ENCODE measurements around the gene PIP5K1C.
"Not testable (repeated sequence)": the region's sequence is repeated elsewhere in the genome, so short reads cannot be mapped to it uniquely, and the experiment has no call there.

PIP5K1C gene

DNA sequence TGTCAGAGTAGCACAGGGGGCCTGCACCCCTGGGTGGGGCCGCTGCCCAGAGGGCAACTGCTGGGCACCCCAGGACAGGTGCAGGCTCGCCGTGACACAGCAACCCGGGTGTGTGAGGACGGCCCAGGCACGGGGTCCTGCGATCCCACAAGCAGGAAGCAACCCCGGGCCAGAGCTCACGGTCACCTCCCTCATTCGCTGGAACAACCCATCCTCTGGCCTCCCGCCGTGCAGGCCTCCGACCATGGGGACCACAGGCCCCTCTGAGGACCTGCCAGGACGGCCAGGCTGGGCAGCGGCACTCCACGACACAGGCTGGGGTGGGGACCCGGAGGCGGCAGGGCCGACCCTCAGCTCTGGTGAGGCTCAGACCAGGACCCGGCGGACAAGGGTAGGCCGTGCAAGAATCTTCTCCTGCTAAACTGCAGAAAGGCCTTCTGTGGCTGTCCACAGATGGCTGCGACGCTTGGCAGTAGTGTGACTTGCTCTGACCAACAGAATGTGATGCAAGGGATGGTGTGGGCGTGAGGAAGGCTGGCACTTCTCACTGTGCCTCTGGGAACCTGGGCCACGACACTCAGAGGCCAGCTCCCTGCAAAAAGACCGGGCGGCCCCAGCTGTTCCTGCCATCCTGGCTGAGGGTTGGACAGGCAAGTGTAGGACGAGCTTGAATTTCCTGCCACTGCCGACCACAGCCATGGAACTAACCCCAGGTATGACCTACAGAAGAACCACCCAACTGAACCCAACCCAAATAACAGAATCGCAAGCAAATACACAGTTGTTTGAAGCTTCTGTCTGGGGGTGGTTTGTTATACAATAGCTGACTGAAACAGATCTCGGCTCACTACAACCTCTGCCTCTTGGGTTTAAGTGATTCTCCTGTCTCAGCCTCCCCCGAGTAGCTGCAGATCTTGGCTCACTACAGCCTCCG, 26.5 kb downstream of the PIP5K1C start:
- no peak for DNase-seq

DNA sequence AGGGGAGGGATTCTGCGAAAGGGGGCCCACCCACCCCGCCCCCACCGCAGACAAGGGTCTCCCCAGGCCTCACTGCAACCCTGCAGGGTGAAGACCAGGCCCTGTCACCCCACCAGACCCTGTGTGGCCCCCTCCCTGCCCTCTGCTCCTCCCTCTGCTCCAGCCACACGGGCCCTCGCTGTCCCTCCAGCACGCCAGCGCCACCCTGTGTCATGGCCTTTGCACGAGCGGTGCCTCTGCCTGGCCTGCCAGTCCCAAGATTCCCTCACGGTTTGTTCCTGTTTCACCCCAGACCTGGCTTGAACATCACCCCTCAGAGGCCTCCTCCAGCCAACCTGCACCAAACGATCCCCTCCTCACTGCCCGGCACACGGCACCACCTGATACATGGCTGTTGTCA, 27.3 kb downstream of the PIP5K1C start:
- no peak for DNase-seq

DNA sequence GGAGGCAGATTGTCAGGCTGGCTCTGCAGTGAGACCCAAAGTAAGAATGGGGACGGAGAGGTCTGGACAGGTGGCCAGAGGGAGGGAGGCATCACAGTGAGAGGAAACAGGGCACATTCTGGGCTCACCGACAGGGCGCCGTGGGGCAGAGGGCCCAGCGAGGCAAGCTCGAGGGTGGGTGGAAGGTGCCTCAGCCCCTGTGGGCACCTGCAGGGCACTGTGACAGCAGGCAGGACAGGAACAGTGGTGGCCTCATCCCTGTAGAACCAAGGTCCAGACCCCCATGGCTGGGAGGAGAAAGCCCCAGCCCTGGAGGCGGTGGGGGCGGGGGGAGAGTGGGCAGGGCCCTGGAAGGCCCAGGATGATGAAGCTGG, 27.7 kb downstream of the PIP5K1C start:
- DNase-seq, result no peak

DNA sequence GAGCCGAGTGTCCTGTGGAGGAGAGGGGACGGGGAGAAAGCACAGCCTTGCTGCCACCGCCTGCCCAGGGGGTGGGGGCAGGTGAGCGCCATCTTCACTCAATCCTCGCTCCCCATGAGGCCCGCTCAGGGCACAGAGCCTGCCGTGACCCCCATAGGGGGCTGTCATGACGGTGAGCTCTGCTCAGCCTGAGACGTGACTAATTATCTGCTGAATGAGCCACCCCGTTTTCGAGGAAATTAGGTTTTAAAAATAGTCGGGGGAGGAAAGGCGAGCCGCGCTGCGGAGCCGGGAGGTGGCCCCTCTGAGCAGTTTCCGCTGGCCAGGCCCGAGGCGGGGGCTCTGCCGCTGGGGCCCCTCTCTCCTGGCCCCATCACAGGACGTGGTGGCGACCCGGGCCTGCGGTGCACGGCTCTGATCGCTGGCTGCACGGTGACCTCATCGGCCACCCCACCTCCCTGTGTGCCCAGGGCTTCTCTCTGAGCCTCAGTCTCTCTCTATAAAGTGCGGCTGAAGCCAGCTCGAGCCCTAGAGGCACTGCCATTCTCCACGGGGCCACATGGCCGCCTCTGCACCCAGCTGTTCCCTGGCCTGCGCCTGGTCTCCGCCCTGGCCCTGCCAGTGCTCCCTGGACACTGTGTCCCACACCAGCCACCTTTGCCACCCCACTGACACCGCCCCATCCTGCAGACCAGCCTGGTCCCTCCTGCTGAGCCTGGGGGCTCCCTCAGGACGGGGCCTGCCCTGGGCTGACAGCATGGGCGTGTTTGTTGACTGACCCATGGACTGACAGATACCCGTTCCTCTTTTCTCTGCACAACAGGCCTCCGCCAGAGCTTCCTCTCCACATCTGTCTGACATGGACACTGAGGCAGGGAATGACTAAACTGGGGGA, 28.3 kb downstream of the PIP5K1C start:
- DNase-seq, result peak; percentile 22

DNA sequence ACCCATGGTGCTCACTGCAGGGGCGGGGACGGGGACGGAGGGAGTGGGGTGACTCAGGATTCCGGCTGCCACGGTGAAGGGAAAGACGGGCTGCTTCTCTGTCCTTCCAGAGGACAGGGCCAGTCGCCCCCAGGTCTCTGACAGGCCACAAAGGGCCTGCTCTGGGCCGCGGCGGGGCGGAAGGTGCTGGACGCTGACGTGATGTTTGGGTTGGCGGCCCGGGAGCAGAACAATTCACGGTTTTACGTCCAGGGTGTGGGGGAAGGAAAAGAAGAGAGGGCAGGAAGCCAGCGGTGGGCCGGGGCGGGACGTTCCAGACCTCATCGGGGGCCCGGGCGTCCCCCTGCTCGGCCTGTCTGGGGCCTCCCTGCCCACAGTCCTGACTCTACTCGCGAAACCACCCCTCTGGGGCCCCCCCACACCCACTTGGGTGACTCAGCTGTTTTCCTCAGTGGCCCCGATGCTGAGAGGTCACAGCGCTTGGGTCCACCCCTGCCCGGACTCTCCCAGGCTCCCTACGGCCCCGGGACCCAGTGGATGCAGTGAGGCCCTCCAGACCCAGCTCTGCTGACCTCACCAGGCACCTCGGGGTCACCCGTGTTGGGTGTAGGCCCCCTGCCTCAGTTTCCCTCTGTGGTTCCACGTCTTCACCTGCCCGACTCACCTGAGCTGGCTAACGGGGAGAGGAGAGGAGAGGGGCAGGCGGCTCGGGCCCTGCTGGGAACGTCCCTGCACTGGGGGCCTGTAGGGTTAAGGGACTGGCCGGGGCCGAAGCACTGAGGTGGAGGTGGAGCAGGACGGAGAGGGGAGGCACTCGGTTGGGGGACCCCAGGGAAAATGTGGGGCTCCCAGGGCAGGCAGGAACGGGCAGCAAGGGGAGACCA, 29.2 kb downstream of the PIP5K1C start:
- peak; percentile 41 for DNase-seq

DNA sequence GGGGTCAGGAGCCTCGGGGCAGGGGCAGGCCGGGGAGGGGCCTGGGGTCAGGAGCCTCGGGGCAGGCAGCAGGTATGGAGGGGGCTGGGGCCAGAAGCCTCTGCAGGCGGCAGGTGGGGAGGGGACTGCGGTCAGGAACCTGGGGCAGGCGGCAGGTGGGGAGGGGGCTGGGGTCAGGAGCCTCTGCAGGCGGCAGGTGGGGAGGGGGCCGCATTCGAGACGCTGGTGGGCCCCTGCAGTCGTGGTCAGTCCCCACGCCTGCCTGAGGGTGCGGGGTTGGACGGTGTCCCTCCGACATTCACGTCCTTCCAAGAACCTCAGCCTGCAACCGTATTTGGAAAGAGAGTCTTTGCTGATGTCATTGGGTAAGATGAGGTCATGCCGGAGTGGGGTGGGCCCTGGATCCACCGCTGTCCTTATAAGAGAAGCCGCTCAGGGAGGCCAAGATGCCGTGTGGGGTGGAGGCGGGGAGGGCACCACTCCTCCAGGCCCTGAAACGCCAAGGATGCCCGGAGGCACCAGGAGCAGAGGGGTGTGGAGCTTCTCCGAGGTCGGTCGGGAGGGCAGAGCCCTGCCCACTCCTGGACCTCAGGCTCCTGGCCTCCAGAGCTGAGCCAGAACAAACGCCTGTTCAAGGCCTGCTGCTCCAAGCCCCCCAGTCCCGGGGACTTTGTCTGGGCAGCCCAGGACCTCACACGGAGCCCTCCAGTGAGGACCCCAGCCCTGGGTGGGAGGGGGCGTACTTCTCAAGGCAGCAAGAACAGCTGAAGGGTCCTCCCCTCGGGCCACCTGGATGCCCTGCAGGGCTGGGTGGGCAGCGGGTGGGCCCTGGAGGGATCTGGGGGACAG, 30.1 kb downstream of the PIP5K1C start:
- no peak for DNase-seq

DNA sequence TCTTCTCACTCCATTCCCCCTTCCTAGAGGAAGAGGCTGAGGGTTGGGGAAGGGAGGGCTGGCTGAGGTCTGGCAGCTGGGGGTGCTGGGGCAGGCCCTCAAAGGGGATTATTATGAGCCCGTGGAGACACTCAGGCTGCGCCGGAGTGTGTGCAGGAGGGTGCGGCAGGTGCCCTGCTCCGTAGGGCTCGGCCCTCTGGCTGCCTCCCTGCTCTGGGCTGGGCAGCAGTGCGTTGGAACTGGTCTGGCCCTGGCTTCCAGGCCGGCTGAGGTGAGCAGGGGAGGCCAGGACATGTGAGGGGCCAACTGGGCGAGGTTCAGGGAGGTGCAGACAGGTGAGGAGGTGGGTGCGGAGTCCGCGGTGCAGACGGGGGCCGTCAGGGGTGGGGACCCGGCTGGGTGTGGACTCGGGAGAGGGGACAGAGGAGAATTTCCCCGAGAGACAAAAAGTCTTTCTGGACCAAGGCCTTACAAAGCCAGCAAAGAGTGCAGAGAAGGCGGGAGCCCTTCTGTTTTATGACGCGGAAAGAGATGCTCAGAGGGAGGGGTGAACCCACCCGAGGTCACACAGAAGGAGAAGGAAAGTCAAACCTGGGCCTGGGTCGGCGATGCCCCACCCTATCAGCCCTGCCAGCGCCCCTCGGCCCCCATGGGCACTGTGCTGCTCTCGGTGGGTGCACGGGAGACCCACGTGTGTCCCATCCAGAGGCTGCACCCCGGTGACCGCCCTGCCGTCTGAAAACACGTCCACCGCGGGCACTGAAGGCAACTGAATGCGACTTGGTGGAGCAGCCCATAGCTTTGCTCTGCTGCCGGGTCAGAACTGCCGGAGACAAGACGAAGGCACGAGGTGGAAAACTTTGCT, 31.0 kb downstream of the PIP5K1C start:
- no peak for DNase-seq

DNA sequence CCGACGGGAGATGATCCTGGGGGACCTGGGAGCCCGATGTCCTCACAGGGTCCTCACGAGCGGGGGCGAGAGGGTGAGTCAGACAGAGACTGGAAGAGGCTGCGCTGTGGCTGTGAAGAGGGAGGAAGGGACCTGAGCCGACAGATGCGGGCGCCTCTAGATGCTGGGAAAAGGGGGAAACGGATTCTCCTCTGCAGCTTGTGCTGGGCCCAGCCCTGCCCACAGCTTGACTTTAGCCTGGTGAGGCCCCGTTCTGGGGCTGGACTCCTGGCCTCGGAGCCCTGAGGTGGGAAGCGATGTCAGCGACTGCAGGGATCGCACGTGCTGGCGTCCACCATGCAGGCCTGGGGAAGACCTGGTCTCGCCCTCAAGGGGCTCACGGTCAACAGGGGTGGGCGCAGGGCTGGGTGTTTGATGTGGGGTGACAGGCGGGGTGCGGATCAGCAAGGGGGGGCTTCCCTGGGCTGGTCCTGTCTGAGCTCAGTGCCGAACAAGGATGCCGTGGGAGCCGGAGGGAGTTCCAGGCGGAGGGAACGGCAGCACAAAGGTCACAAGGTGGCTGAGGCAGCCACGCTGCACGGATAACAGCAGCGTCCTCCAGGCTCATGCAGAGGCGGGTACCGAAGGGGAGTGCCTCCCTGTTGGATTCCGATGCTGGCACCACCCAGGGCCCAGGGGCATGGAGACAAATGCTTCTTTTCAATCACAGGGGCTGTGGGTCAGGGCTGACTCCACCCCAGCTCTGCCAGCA, 31.8 kb downstream of the PIP5K1C start:
- DNase-seq, result no peak

DNA sequence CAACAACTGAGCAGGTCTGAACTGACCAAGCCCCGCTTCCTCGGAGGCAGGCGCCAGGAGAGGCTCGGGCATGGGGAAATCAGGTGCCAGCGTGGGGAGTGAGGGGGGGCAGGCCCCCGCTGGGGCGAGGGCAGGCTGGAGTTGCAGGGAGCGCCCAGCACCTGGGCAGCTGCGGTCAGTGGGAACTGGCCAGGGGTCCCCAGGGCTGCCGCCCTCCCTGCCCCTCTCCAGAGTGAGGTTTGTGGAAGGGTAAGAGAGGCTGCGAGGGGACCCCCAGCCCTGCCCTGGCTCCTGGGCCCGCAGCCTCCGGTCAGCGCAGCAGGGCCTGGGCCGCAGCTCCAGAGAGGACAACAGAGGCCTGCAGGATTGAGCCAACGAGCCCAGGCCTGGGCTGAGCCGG, 32.5 kb downstream of the PIP5K1C start:
- no peak for DNase-seq

DNA sequence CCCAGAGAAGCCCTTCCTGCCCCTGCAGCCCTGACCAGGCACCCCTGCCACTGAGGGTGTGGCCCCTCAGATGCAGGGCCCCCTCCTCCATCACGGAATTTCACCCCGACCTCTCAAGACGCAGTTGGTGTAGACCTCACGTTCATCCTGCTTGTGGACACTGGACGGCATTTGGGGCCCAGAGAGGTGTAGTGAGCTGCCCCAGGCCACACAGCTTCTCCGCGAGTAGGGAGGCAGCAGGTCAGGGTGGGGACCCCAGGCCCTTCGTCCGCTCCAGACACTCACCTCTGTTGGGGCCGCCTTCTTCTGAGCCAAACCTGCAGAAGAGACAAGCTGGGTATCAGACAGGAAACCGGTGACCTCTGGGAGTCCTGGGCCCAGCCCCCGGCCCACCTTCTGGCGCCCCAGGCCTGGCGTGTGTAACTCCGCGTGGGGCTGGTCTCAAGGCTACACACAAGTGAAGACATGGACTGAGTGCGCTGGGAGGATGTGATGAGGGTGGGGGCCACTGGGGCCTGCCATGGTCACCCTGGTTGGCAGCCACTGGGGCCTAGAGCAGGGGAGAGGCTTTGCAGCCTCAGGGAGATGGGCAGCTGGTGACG, 33.1 kb downstream of the PIP5K1C start:
- no peak for DNase-seq

DNA sequence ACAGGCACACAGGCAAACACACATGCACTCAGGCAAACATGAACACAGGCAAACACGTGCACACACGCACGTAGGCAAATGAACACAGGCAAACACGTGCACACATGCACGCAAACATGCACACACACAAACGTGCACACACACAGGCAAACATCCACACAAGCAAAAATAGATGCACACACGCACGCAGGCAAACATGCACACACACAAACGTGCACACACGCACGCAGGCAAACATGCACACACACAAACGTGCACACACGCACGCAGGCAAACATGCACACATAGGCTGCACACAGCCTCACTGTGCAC, 33.8 kb downstream of the PIP5K1C start:
- DNase-seq, result not testable (repeated sequence)

DNA sequence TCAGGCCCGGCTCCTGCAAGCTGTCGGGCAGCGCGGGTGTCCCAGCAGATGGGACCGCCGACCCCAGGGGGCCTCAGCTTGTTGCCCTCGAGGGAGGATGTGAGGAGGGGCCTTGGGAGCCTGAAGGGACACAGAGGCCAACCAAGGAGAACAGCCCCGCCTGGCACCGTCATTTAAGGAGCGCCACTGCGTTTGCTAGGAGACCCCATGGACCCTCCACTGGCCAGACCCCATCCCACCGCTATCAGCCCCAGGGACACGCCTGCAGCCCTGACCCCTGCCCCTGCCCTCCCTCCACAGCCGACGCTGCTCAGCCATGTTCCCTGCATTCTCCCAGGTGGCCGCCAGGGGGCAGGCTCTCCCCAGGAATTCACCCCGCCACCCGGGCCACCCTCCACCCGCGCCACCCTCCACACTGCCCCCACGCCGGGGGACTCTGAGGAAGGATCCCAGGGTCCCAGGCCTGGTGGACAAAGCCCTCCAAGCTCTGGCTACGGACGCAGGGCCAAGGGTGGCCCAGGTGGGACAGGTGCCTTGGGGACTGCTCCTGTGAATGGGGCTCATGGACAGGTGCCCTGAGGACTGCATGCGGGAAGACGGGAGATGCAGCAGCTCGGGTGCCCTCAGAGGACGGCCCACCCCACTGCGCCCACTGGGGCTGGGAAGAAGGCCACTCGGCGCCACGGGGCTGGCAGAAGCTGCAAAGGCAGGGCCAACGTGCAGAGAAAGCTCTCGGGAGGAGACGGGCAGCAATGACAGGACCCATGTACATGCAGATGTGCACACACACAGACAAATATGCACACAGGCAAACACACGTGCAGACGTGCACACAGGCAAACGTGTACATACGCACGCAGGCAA, 34.4 kb downstream of the PIP5K1C start:
- peak; percentile 78 for DNase-seq

DNA sequence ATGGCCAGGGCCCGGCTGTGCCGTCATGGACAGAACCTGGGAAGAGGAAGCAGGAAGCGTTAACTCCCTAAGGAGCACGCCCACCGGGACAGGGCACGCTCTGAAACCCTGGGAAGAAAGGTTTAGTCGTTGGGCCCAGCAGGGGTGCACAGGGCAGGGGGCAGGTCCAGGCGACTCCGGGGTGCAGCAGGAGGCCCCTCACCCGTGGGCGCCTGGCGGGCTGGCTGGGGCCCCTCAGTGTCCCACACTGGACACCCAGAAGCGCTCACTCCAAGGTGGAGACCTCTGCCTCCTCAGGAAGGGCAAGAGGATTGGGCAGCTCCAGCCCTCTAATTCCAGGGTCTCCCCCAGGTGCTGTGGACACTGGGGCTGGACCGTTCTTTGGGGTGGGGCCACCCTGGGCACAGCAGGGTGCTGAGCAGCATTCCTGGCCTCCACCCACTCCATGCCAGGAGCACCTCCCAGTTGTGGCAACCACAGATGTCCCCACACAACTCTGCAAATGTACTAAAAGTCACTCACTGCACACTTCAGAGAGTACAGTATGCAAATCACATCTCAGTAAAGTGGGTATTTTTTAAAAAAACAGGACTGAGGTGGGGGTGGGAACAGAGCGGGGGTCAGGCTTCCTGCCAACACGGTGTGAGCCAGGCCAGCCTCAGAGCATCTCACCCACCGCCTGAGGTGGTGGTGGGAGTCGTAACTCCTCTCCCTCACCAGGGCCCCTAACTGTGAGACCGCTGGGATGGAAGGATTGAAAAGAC, 35.2 kb downstream of the PIP5K1C start:
- no peak for DNase-seq

DNA sequence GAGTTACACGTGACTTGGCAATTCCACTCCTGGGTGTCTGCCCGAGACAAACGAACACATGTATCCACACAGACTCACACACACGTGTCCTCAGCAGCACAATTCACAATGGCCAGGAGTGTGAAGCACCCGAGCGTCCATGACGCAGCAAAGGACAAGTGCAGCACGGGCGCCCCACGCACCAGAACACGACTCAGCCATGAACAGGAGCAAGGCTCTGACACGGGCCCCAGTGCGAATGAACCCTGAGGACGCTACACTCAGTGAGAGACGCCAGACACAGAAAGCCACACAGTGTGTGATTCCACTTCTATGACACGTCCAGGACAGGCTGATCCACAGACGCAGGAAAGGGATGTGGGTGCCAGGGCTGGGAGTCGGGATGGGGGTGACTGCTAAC, 36.4 kb downstream of the PIP5K1C start:
- DNase-seq, result no peak

DNA sequence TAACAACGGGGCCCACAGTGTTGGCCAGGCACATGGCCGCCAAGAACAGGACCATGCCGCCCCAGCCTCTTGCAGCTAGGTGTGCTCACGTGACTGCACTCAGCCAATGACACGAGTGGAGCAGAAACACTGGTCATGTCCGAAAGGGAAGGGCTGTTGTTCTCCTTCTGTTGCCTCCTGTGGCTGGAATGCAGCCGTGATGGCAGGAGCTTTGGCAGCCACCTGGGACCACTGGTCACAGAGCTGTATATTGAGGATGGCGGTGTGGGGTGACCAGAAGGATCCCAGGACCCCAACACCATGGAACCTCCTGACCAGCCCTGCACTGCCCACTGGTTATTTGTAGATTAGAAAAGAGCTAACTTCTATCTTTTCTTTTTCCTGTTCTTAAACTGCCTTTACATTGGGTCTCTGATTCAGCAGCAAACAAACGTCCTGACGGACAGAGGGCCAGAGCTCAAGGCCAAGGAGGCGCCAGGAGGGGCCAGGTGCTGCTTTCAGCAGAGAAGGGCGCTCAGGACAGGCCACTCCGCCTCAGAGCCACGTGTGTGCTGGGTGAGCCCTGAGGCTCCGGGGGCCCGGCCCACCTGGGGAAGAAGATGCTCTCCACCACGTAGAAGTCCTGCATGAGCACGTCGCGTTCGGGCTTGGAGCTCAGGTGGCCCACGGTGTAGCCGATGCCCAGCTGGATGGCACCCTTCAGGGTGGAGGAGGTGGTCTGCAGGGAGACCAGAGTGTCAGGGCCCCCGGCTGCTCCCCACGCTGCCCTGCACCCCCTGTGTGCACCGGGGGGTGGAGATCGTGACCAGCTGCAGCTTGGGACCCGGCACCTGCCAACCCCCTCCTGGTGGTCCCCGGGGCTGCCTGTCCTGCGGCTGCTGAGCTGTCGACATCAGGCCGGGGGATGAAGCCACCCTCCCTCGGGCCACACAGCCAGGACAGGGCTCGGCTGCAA, 38.7 kb downstream of the PIP5K1C start:
- no peak for DNase-seq

DNA sequence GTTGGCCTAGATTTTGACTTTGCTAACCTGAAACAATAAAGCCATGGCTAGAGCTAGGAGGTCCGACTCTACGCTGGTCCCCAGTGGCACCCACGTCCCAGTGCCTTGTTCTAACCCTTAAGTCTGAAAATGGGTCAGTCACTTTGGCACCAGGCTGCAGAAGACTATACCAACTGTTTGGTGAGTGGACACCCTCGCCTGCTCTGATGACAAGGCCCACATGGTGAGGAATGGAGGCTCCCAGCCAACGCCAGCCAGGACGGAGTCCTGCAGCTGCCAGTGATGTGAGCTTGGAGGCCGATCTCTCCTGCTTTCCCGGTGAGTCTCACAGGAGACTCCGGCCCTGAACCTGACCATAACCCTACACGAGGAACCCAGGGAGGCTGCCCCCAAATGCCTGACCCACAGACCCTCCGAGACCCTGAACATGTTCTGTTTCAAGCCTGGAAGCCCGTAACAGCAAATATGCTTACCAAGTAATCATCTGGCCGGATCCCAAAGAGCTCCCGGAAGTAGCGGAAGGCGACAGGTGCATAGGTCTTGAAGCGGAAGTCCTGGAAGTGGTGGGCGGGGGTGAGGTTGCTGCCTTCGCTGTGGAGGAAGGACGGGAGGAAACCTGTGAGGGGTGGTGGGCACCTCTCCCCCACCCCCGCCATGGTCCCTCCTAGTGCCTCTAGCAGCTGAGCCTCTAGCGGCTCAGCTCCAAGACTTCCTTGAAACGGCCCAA, 39.6 kb downstream of the PIP5K1C start:
- no peak for DNase-seq
